Measurements from ENCODE around the gene CACNA1B. TPM values are rescaled to one million over a fixed set of nuclear protein-coding genes. Genes with fewer than 3 reads are reported as not detected.

CACNA1B gene
- total and polyA plus RNA-seq, 11 donors = 0.03 to 0.25 (median 0.13) TPM

GRCh38 chr9:138121438-138122050 is 244.0 kb downstream of the CACNA1B start:
- Histone ChIP-seq H3K4me1 (no peaks in the 10 kb centered on the region), H3K4me3 (no peak overlapping the region), H3K27me3 (peaks cover 0 to 37% (median 0%) of the 10 kb centered on the region in 9 donors), H3K9me3 (no peaks in the 10 kb centered on the region), H3K36me3 (no peaks in the 10 kb centered on the region), H3K27ac (no peak overlapping the region)
- DNase-seq (no peak), ATAC-seq (no peak)
- intact Hi-C loops (cut with DNase I) = no loop called here
- 90 to 92% (median 91%) methylated on average over 32 of the region's 32 CpGs for WGBS, 4 donors
- TF ChIP-seq POLR2A (IDR thresholded peaks at IDR 0.05) (no peak), CTCF (IDR thresholded peaks at IDR 0.05) (no peak)

- DNase-seq (peak in 1 of 5 donors; percentile 37), ATAC-seq (no peak)
- Histone ChIP-seq H3K4me1 (no peaks in the 10 kb centered on the region), H3K4me3 (no peak overlapping the region), H3K27me3 (peaks cover 0 to 36% (median 0%) of the 10 kb centered on the region in 9 donors), H3K36me3 (no peaks in the 10 kb centered on the region), H3K9me3 (no peaks in the 10 kb centered on the region), H3K27ac (no peak overlapping the region)
- WGBS, 4 donors = 81 to 85% (median 84%) methylated on average over 14 to 17 of the region's 17 CpGs
- intact Hi-C loops (cut with DNase I) = no loop called here
- TF ChIP-seq CTCF (IDR thresholded peaks at IDR 0.05) = no peak
- no peak for TF ChIP-seq POLR2A (IDR thresholded peaks at IDR 0.05)
Observed at GRCh38 chr9:138122201-138122600, 244.6 kb downstream of the CACNA1B start.

- DNase-seq (no peak), ATAC-seq (no peak)
- H3K27me3 ChIP-seq = peaks cover 0 to 31% (median 0%) of the 10 kb centered on the region in 9 donors
- H3K4me1 ChIP-seq = no peaks in the 10 kb centered on the region
- intact Hi-C loops (cut with DNase I) = no loop called here
- H3K27ac ChIP-seq = no peak overlapping the region
- no peaks in the 10 kb centered on the region for H3K9me3 ChIP-seq
- TF ChIP-seq POLR2A (IDR thresholded peaks at IDR 0.05) = no peak
- TF ChIP-seq CTCF (IDR thresholded peaks at IDR 0.05) = no peak
- no peak overlapping the region for H3K4me3 ChIP-seq
- no peaks in the 10 kb centered on the region for H3K36me3 ChIP-seq
- WGBS, 4 donors = 77 to 80% (median 78%) methylated on average over 12 to 13 of the region's 13 CpGs
Observed at GRCh38 chr9:138122676-138123075, 245.1 kb downstream of the CACNA1B start.

- H3K27me3 ChIP-seq = peaks cover 0 to 30% (median 0%) of the 10 kb centered on the region in 9 donors
- H3K9me3 ChIP-seq = no peaks in the 10 kb centered on the region
- no peak overlapping the region for H3K27ac ChIP-seq
- no peaks in the 10 kb centered on the region for H3K4me1 ChIP-seq
- intact Hi-C loops (cut with DNase I) = no loop called here
- no peak for TF ChIP-seq POLR2A (IDR thresholded peaks at IDR 0.05)
- TF ChIP-seq CTCF (IDR thresholded peaks at IDR 0.05) = no peak
- ATAC-seq = no peak
- DNase-seq = no peak
- WGBS, 4 donors = 81 to 85% (median 82%) methylated on average over 6 to 7 of the region's 7 CpGs
- H3K36me3 ChIP-seq = no peaks in the 10 kb centered on the region
- no peak overlapping the region for H3K4me3 ChIP-seq
Observed at GRCh38 chr9:138123086-138123485, 245.5 kb downstream of the CACNA1B start.
